GM23338 (cell line): ENCODE results near the gene UGT1A7. TPM values are rescaled to one million over a fixed set of nuclear protein-coding genes. Genes with fewer than 3 reads are reported as not detected.

ENCODE experiments used
- ATAC-seq: fragments of 200-7000 bp; cut with Tn5 transposase; 3 replicates; pipeline ENCODE4 v1.9.1; 2020
- DNase-seq: peaks from one replicate; pipeline ENCODE4 v3.0.0-alpha.2; 2015; ENCODE audit warnings: low spot score
- H2AFZ ChIP-seq: fragments of 200-600 bp; sonication (generic); 2 replicates; pipeline ENCODE4 v1.8.0; 2016; ENCODE audit warnings: antibody characterized with exemption, mild to moderate bottlenecking, moderate library complexity
- H3F3A ChIP-seq: fragments of 200-600 bp; sonication (generic); replicated peaks from 2 replicates; pipeline ENCODE4 v1.8.0; 2017; ENCODE audit warnings: antibody characterized with exemption, mixed run types, low read depth
- H3K27ac ChIP-seq: fragments of 200-600 bp; sonication (generic); 2 replicates; pipeline ENCODE4 v1.6.1; 2016; ENCODE audit warnings: low read depth
- H3K27me3 ChIP-seq: fragments of 200-600 bp; sonication (generic); 2 replicates; pipeline ENCODE4 v1.8.0; 2016; ENCODE audit warnings: mild to moderate bottlenecking, mixed run types, moderate library complexity; ENCODE audit not compliant: insufficient read depth
- H3K36me3 ChIP-seq: fragments of 200-600 bp; sonication (generic); 2 replicates; pipeline ENCODE4 v1.8.0; 2016; ENCODE audit warnings: mild to moderate bottlenecking; ENCODE audit not compliant: insufficient read depth
- H3K4me1 ChIP-seq: fragments of 200-600 bp; sonication (generic); 2 replicates; pipeline ENCODE4 v1.8.0; 2016; ENCODE audit warnings: mild to moderate bottlenecking, moderate library complexity; ENCODE audit not compliant: insufficient read depth
- H3K4me2 ChIP-seq: fragments of 200-600 bp; sonication (generic); 2 replicates; pipeline ENCODE4 v1.7.1; 2017; ENCODE audit warnings: mixed run types
- H3K4me3 ChIP-seq: fragments of 200-600 bp; sonication (generic); 2 replicates; pipeline ENCODE4 v1.6.1; 2016; ENCODE audit warnings: mixed run types
- H3K79me2 ChIP-seq: fragments of 200-600 bp; sonication (generic); replicated peaks from 2 replicates; pipeline ENCODE4 v1.8.0; 2017; ENCODE audit warnings: mild to moderate bottlenecking; ENCODE audit not compliant: insufficient read depth
- H3K9me2 ChIP-seq: fragments of 200-600 bp; sonication (generic); 2 replicates; pipeline ENCODE4 v1.8.0; 2017; ENCODE audit not compliant: insufficient read depth
- H4K20me1 ChIP-seq: fragments of 200-600 bp; sonication (generic); replicated peaks from 2 replicates; pipeline ENCODE4 v1.8.0; 2017; ENCODE audit warnings: mild to moderate bottlenecking; ENCODE audit not compliant: insufficient read depth
- H3K27ac Mint-ChIP-seq: 2 replicates; pipeline ENCODE4 v1.8.0; 2020; ENCODE audit warnings: inconsistent platforms, mild to moderate bottlenecking, moderate library complexity, mixed read lengths
- H3K27me3 Mint-ChIP-seq: 3 replicates; pipeline ENCODE4 v1.8.0; 2022; ENCODE audit warnings: low read depth, mild to moderate bottlenecking, moderate library complexity, mixed read lengths, inconsistent platforms; ENCODE audit not compliant: insufficient read depth, poor library complexity
- H3K36me3 Mint-ChIP-seq: 3 replicates; pipeline ENCODE4 v1.8.0; 2021; ENCODE audit warnings: low read depth, mild to moderate bottlenecking, inconsistent platforms, moderate library complexity, mixed read lengths
- H3K4me1 Mint-ChIP-seq: 3 replicates; pipeline ENCODE4 v1.8.0; 2020; ENCODE audit warnings: mild to moderate bottlenecking, inconsistent platforms, mixed read lengths
- H3K4me3 Mint-ChIP-seq: 3 replicates; pipeline ENCODE4 v1.8.0; 2021; ENCODE audit warnings: moderate library complexity, mild to moderate bottlenecking, inconsistent platforms, mixed read lengths
- H3K9me3 Mint-ChIP-seq: 3 replicates; pipeline ENCODE4 v1.8.0; 2020; ENCODE audit warnings: moderate library complexity, mild to moderate bottlenecking, inconsistent platforms, mixed read lengths
- EZH2 ChIP-seq: fragments of 200-600 bp; sonication (generic); IDR thresholded peaks from one replicate; pipeline ENCODE4 v1.8.0; 2017; ENCODE audit warnings: antibody characterized with exemption, mild to moderate bottlenecking, low read depth; ENCODE audit not compliant: unreplicated experiment
- EZH2phosphoT487 ChIP-seq: fragments of 200-600 bp; sonication (generic); IDR thresholded peaks from one replicate; pipeline ENCODE4 v1.8.1; 2018; ENCODE audit warnings: antibody characterized with exemption; ENCODE audit not compliant: unreplicated experiment
- JUNB ChIP-seq: IDR thresholded peaks from one replicate; pipeline ENCODE4 v1.6.1; 2016; ENCODE audit warnings: antibody characterized with exemption; ENCODE audit not compliant: unreplicated experiment
- NANOG ChIP-seq: IDR thresholded peaks from 2 replicates; pipeline ENCODE4 v1.6.1; 2016; ENCODE audit warnings: antibody characterized with exemption, borderline replicate concordance
- POLR2AphosphoS5 ChIP-seq: IDR thresholded peaks from 2 replicates; pipeline ENCODE4 v1.6.1; 2016; ENCODE audit warnings: antibody characterized with exemption, low read depth
- STAT1 ChIP-seq: IDR thresholded peaks from one replicate; pipeline ENCODE4 v1.6.1; 2016; ENCODE audit warnings: antibody characterized with exemption; ENCODE audit not compliant: unreplicated experiment
- ZNF114 ChIP-seq: fragments of 250-450 bp; sonication (Bioruptor Pico); IDR thresholded peaks from 2 replicates; pipeline ENCODE4 v1.5.0; 2020; ENCODE audit warnings: mild to moderate bottlenecking, moderate library complexity
- ZNF331 ChIP-seq: fragments of 250-450 bp; sonication (Bioruptor Pico); IDR thresholded peaks from 2 replicates; pipeline ENCODE4 v1.5.0; 2020; ENCODE audit warnings: low read depth, mild to moderate bottlenecking, moderate library complexity
- polyA plus RNA-seq: library from polyadenylated mRNA; unstranded; fragments of >200 nt; fragmentation: Nextera tagmentation; extraction: Ambion mirVana; gene quantifications from 2 replicates; pipeline ENCODE4 v1.2.1, GENCODE V29; 2016
- total RNA-seq: library from RNA; depleted of rRNA; stranded (reverse); fragments of >200 nt; shearing (Covaris generic); gene quantifications from 2 replicates; pipeline ENCODE4 v1.2.3, GENCODE V29; 2014
- TF ChIP-seq, protein P1 (sequence below): IDR thresholded peaks from one replicate; pipeline ENCODE4 v1.6.1; 2018; ENCODE audit warnings: antibody characterized with exemption; ENCODE audit not compliant: unreplicated experiment
- TF ChIP-seq, protein P2 (sequence below): IDR thresholded peaks from 2 replicates; pipeline ENCODE4 v1.6.1; 2016; ENCODE audit warnings: antibody characterized with exemption
- TF ChIP-seq, protein P3 (sequence below), 2 experiments: fragments of 200-600 bp in 1 of 2; sonication (generic) in 1 of 2; conservative IDR thresholded peaks; 2 replicates each; pipeline versions ENCODE4 v1.5.1 to v1.6.1; 2016 to 2017; ENCODE audit warnings: antibody characterized with exemption in 2 of 2, low read depth in 2 of 2, mild to moderate bottlenecking in 2 of 2, moderate library complexity in 1 of 2

UGT1A7 gene
- total and polyA plus RNA-seq, 2 experiments from 2014 or later, result not detected

DNA sequence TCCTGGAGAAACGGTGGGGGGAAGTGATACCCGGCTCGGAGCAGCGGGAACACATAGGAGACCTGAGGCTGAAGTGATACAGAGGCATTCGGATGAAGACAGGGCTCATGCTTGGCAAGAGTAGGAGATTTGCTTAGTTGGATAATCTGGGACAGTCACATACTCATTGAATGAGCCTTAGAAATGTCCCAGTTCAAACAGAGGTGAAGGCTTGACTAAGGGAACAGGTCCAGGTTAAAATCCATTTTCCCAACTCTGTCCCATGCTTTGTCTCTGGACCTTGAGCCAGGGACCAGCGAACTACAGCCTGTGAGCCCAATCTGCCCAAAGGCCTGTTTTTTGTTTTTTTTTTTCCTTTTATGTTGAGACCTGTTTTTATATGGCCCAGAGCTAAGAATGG, 12.3 kb downstream of the UGT1A7 start:
- Histone ChIP-seq H4K20me1 (no peaks in the 10 kb centered on the region), H3K4me1 (peaks cover 7% of the 10 kb centered on the region; the same call in 1 of the 2 replicates), H3K9me2 (peaks cover 16% of the 10 kb centered on the region; the same call in 1 of the 2 replicates), H3K36me3 (no peaks in the 10 kb centered on the region), H2AFZ (no peak overlapping the region), H3K4me2 (no peak overlapping the region), H3F3A (no peaks in the 10 kb centered on the region), H3K79me2 (no peaks in the 10 kb centered on the region), H3K27ac (no peak overlapping the region), H3K27me3 (no peaks in the 10 kb centered on the region), H3K4me3 (no peak overlapping the region)
- H3K27me3 Mint-ChIP-seq, result peaks cover 2% of the 10 kb centered on the region
- H3K27ac Mint-ChIP-seq, result no peak overlapping the region
- H3K36me3 Mint-ChIP-seq, result no peaks in the 10 kb centered on the region
- H3K4me1 Mint-ChIP-seq, result peaks cover 17% of the 10 kb centered on the region
- no peaks in the 10 kb centered on the region for H3K9me3 Mint-ChIP-seq
- DNase-seq, result no peak
- H3K4me3 Mint-ChIP-seq, result no peak overlapping the region
- no peak for ATAC-seq
- TF ChIP-seq POLR2AphosphoS5 (no peak), EZH2 (no peak), ZNF331 (CRISPR knock-in tag) (no peak), STAT1 (no peak)
- TF ChIP-seq, protein P1, sequence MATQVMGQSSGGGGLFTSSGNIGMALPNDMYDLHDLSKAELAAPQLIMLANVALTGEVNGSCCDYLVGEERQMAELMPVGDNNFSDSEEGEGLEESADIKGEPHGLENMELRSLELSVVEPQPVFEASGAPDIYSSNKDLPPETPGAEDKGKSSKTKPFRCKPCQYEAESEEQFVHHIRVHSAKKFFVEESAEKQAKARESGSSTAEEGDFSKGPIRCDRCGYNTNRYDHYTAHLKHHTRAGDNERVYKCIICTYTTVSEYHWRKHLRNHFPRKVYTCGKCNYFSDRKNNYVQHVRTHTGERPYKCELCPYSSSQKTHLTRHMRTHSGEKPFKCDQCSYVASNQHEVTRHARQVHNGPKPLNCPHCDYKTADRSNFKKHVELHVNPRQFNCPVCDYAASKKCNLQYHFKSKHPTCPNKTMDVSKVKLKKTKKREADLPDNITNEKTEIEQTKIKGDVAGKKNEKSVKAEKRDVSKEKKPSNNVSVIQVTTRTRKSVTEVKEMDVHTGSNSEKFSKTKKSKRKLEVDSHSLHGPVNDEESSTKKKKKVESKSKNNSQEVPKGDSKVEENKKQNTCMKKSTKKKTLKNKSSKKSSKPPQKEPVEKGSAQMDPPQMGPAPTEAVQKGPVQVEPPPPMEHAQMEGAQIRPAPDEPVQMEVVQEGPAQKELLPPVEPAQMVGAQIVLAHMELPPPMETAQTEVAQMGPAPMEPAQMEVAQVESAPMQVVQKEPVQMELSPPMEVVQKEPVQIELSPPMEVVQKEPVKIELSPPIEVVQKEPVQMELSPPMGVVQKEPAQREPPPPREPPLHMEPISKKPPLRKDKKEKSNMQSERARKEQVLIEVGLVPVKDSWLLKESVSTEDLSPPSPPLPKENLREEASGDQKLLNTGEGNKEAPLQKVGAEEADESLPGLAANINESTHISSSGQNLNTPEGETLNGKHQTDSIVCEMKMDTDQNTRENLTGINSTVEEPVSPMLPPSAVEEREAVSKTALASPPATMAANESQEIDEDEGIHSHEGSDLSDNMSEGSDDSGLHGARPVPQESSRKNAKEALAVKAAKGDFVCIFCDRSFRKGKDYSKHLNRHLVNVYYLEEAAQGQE, result no peak
- TF ChIP-seq, protein P2, sequence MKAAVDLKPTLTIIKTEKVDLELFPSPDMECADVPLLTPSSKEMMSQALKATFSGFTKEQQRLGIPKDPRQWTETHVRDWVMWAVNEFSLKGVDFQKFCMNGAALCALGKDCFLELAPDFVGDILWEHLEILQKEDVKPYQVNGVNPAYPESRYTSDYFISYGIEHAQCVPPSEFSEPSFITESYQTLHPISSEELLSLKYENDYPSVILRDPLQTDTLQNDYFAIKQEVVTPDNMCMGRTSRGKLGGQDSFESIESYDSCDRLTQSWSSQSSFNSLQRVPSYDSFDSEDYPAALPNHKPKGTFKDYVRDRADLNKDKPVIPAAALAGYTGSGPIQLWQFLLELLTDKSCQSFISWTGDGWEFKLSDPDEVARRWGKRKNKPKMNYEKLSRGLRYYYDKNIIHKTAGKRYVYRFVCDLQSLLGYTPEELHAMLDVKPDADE, result no peak

DNA sequence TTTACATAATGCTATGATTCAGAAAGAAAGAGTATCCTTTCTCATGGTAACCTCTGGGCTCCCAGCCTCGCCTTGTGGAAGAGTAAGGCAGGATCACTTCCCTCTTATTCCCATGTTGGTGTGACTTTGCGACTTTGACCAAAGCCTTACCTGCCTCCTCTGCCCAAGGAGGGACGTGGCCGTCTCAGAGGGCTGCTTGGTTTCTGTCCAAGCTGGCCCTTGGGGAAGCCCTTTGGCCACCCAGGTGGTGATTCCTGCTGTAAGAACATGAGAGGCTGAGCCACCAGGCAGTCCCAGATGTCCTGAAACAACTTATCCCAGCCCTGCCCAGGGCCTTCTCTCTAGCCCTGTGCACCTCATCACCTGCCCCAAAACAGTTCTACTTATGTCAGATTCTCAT, 17.0 kb downstream of the UGT1A7 start:
- Histone ChIP-seq H3K27me3 (no peaks in the 10 kb centered on the region), H3K27ac (no peak overlapping the region), H3K36me3 (no peaks in the 10 kb centered on the region), H3K4me2 (no peak overlapping the region), H3K4me3 (no peak overlapping the region), H3K4me1 (0 out of 2 replicates have a peak, but pooled peaks cover 5% of the 10 kb centered on the region), H2AFZ (no peak overlapping the region; the same call in 1 of the 2 replicates), H4K20me1 (no peaks in the 10 kb centered on the region), H3F3A (no peaks in the 10 kb centered on the region), H3K9me2 (no peaks in the 10 kb centered on the region), H3K79me2 (no peaks in the 10 kb centered on the region)
- Mint-ChIP-seq H3K4me3 (no peak overlapping the region), H3K4me1 (peaks cover 5% of the 10 kb centered on the region; the same call in 2 of the 3 replicates), H3K9me3 (no peaks in the 10 kb centered on the region), H3K27me3 (no peaks in the 10 kb centered on the region), H3K27ac (peak overlapping the region; percentile 8; the same call in 1 of the 2 replicates), H3K36me3 (no peaks in the 10 kb centered on the region)
- ATAC-seq (no peak), DNase-seq (no peak)
- no peak for TF ChIP-seq JUNB
- TF ChIP-seq NANOG, result no peak
- TF ChIP-seq EZH2phosphoT487, result no peak
- no peak for TF ChIP-seq EZH2
- no peak for TF ChIP-seq STAT1
- TF ChIP-seq POLR2AphosphoS5, result no peak
- TF ChIP-seq, protein P3, sequence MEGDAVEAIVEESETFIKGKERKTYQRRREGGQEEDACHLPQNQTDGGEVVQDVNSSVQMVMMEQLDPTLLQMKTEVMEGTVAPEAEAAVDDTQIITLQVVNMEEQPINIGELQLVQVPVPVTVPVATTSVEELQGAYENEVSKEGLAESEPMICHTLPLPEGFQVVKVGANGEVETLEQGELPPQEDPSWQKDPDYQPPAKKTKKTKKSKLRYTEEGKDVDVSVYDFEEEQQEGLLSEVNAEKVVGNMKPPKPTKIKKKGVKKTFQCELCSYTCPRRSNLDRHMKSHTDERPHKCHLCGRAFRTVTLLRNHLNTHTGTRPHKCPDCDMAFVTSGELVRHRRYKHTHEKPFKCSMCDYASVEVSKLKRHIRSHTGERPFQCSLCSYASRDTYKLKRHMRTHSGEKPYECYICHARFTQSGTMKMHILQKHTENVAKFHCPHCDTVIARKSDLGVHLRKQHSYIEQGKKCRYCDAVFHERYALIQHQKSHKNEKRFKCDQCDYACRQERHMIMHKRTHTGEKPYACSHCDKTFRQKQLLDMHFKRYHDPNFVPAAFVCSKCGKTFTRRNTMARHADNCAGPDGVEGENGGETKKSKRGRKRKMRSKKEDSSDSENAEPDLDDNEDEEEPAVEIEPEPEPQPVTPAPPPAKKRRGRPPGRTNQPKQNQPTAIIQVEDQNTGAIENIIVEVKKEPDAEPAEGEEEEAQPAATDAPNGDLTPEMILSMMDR (conservative IDR thresholded peaks at IDR 0.05; ENCODE audit: low read depth in 2 of 2), result no peak
- TF ChIP-seq, protein P1, result no peak
- no peak for TF ChIP-seq ZNF114
- no peak for TF ChIP-seq ZNF331 (CRISPR knock-in tag)
- TF ChIP-seq, protein P2, result no peak
